CD4-positive, CD25-positive, alpha-beta regulatory T cell (primary cell): Measurements from ENCODE around the gene PI4KB. TPM values are rescaled to one million over a fixed set of nuclear protein-coding genes. Genes with fewer than 3 reads are reported as not detected.
"Not testable (repeated sequence)": the region's sequence is repeated elsewhere in the genome, so short reads cannot be mapped to it uniquely, and the experiment has no call there.

ENCODE experiments used
- ATAC-seq, 2 donors: fragments of 150-1000 bp; cut with Tn5 transposase; one replicate each; pipeline ENCODE4 v1.10.0; 2021; ENCODE audit warnings: low read depth in 2 of 2, moderate number of reproducible peaks in 2 of 2, moderate library complexity in 1 of 2
- DNase-seq, 3 donors: peaks; one replicate each; pipeline versions ENCODE4 v3.0.0 to v3.0.0-alpha.2; 2012 to 2022; ENCODE audit warnings: mixed read lengths in 1 of 3
- H3K27ac ChIP-seq: one replicate; pipeline ENCODE4 v1.7.0; 2013; ENCODE audit warnings: mild to moderate bottlenecking, low read length; ENCODE audit not compliant: insufficient read depth, poor library complexity, severe bottlenecking
- H3K27me3 ChIP-seq: one replicate; pipeline ENCODE4 v1.7.0; 2013; ENCODE audit warnings: low read length; ENCODE audit not compliant: control insufficient read depth, insufficient read depth
- H3K36me3 ChIP-seq: one replicate; pipeline ENCODE4 v1.7.0; 2013; ENCODE audit warnings: mild to moderate bottlenecking, low read length, moderate library complexity; ENCODE audit not compliant: control insufficient read depth, insufficient read depth
- H3K4me1 ChIP-seq: 2 replicates; pipeline ENCODE4 v1.7.0; 2013; ENCODE audit warnings: mild to moderate bottlenecking, low read length; ENCODE audit not compliant: insufficient read depth, control insufficient read depth, poor library complexity, severe bottlenecking
- H3K4me3 ChIP-seq: one replicate; pipeline ENCODE4 v1.7.0; 2013; ENCODE audit warnings: low read depth, mild to moderate bottlenecking, low read length, moderate library complexity
- H3K9me3 ChIP-seq, 2 experiments: 1 replicate in 1 of 2; 2 replicates in 1 of 2; pipeline ENCODE4 v1.7.0; 2013; ENCODE audit warnings: low read length in 2 of 2, mild to moderate bottlenecking in 1 of 2, moderate library complexity in 1 of 2; ENCODE audit not compliant: control insufficient read depth in 2 of 2
- H3K27ac Mint-ChIP-seq, 3 donors: one replicate each; pipeline ENCODE4 v1.8.0; 2020 to 2022; ENCODE audit warnings: mild to moderate bottlenecking in 3 of 3, mixed read lengths in 3 of 3, moderate library complexity in 2 of 3
- H3K27me3 Mint-ChIP-seq: one replicate; pipeline ENCODE4 v1.8.0; 2022; ENCODE audit warnings: mild to moderate bottlenecking, mixed read lengths
- H3K36me3 Mint-ChIP-seq: one replicate; pipeline ENCODE4 v1.8.0; 2020; ENCODE audit warnings: mixed read lengths
- H3K4me1 Mint-ChIP-seq, 4 donors: one replicate each; pipeline ENCODE4 v1.8.0; 2020 to 2022; ENCODE audit warnings: mixed read lengths in 4 of 4, mild to moderate bottlenecking in 1 of 4
- H3K4me3 Mint-ChIP-seq, 4 donors: one replicate each; pipeline ENCODE4 v1.8.0; 2020 to 2022; ENCODE audit warnings: mild to moderate bottlenecking in 4 of 4, mixed read lengths in 4 of 4, moderate library complexity in 3 of 4
- H3K9me3 Mint-ChIP-seq, 7 donors: one replicate each; pipeline ENCODE4 v1.8.0; 2020 to 2022; ENCODE audit warnings: mixed read lengths in 7 of 7, mild to moderate bottlenecking in 3 of 7, moderate library complexity in 2 of 7
- polyA plus RNA-seq, 4 donors: library from polyadenylated mRNA; unstranded; fragments of 300-500 nt; fragmentation: Illumina TruSeq; gene quantifications; one replicate each; pipeline ENCODE4 v1.2.3, GENCODE V29; 2021
- total RNA-seq: library from RNA; stranded (reverse); gene quantifications from one replicate; pipeline ENCODE4 v1.2.3, GENCODE V29; 2022

Gene PI4KB
- total and polyA plus RNA-seq, 5 donors from 2014 or later, result 48.4 to 73.5 (median 54.8) TPM

DNA sequence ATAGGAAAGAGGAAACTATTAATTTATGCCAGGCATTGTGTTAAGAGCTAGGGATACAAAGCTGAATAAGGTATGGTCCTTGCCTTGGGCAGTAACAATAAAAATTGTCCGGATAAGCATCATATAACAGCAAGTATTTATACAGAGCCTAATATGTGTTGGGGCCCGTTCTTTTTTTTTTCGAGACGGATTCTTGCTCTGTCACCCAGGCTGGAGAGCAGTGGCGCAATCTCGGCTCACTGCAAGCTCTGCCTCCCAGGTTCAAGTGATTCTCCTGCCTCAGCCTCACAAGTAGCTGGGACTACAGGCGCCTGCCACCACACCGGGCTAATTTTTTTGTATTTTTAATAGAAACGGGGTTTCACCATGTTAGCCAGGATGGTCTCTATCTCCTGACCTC is 23.1 kb upstream of the PI4KB start:
- not testable (repeated sequence) for H3K27ac Mint-ChIP-seq, ATAC-seq

DNA sequence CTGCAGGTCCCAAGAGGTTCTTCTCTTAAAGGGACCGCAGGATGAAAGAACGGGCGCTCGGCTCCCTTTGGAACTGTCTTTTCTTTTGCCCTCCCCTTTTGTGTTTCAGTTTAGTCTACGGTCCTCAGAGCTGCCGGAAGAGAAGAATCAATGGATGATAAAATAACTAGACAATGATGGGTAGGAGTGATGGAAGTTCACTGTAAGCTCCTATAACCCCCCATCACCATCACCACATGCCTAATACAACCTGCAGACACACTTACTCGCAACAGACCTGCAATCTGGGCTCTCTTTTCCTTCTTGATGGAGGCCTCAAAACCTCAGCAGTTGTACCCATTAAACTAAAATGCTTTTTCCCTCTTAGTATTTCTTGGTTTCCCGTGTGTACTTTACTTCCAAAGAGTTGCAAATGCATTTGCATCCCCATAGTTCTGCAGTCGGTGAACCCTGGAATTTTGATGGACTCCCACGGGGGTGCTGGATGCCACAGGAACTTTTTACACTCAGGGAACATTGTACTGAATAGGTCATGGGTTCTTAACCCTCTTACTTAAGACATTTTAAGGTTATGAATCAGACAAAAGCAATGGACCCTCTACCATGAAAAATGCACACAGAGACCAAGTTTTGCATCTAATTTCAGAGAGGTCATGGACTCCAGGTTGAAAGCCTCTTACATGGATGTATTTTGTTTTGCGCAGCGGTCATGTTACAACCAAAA is 20.5 kb upstream of the PI4KB start:
- peak overlapping the region; percentile 98 to 100 (median 99) for H3K27ac Mint-ChIP-seq
- DNase-seq, result no peak
- peaks cover 24% of the 10 kb centered on the region for H3K36me3 Mint-ChIP-seq
- Histone ChIP-seq H3K4me1 (peaks cover 26% of the 10 kb centered on the region), H3K27ac (peak overlapping the region; percentile 99), H3K36me3 (peaks cover 27% of the 10 kb centered on the region), H3K27me3 (no peaks in the 10 kb centered on the region), H3K9me3 (no peaks in the 10 kb centered on the region), H3K4me3 (peak overlapping the region; percentile 97)
- peaks cover 5 to 46% (median 20%) of the 10 kb centered on the region in 4 donors for H3K4me1 Mint-ChIP-seq
- H3K27me3 Mint-ChIP-seq, result no peaks in the 10 kb centered on the region
- peaks cover 0 to 2% (median 0%) of the 10 kb centered on the region in 7 donors for H3K9me3 Mint-ChIP-seq
- no peak for ATAC-seq
- peak overlapping the region; percentile 87 to 98 (median 96) for H3K4me3 Mint-ChIP-seq

More for the DNA sequence above, 23.1 kb upstream of the PI4KB start:
- H3K27ac ChIP-seq, H3K4me3 ChIP-seq, H3K9me3 ChIP-seq, H3K36me3 Mint-ChIP-seq, DNase-seq, H3K27me3 Mint-ChIP-seq, H3K27me3 ChIP-seq, H3K9me3 Mint-ChIP-seq, H3K36me3 ChIP-seq: not testable (repeated sequence)
- peak overlapping the region in 1 of 4 donors; percentile 15 for H3K4me3 Mint-ChIP-seq
- peaks cover 5 to 30% (median 18%) of the 10 kb centered on the region in 4 donors for H3K4me1 Mint-ChIP-seq
- H3K4me1 ChIP-seq, result peaks cover 21% of the 10 kb centered on the region

DNA sequence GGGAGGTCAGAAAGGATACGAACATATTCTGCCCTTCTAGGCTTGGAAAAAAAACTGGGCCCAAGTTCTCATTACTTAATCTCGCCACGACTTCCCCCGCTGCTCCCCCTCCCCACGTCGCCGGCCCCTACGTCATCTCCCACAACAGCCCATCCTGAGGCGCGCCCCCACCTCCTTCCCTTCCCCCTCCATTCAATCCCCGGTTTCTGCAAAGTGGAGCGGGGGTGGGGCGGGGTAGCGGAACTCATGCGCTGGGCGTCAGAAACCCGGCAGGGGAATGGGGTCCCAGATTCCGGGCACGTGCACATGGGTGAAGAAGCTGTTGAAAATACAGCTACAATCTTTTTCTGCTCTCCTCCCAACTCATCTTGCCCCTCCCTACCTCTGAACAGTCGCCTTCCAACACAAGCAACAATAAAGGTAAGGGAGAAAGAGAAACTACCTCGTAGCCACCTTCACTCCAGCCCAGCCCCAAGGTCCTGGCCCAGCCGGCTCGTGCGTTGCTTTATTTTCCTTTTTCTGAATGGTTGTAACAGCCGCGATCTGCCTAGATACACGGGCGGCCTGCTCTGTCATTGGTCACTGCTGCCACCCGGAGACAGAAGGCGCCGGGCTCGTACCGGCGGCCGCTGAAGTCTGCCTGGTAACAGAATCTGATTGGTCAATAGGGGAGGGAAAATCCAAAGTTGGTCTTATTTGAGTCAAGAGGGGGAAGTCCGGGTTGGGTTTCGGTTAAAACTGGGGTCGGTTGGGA is 19.7 kb upstream of the PI4KB start, which contains the start of gene RFX5:
TSS of gene RFX5 (minus strand) at position 484 of the 754 bp plus-strand sequence. CDS start 932 bp downstream, outside the sequence.
- DNase-seq (peak; percentile 95 to 99 (median 95)), ATAC-seq (peak; percentile 96)
- peak within 1 kb of the TSS; percentile 98 to 100 (median 99) for H3K27ac Mint-ChIP-seq
- H3K27me3 ChIP-seq, result no peaks in the 10 kb centered on the region
- peak within 1 kb of the TSS; percentile 87 to 98 (median 96) for H3K4me3 Mint-ChIP-seq
- peaks cover 24% of the 10 kb centered on the region for H3K36me3 Mint-ChIP-seq
- peak within 1 kb of the TSS; percentile 99 for H3K27ac ChIP-seq
- H3K27me3 Mint-ChIP-seq, result no peaks in the 10 kb centered on the region
- H3K9me3 Mint-ChIP-seq, result peaks cover 0 to 2% (median 0%) of the 10 kb centered on the region in 7 donors
- H3K36me3 ChIP-seq, result peaks cover 35% of the 10 kb centered on the region
- H3K4me1 ChIP-seq, result peaks cover 26% of the 10 kb centered on the region
- H3K4me1 Mint-ChIP-seq, result peaks cover 5 to 46% (median 20%) of the 10 kb centered on the region in 4 donors
- H3K4me3 ChIP-seq, result peak within 1 kb of the TSS; percentile 97
- H3K9me3 ChIP-seq, result no peaks in the 10 kb centered on the region

DNA sequence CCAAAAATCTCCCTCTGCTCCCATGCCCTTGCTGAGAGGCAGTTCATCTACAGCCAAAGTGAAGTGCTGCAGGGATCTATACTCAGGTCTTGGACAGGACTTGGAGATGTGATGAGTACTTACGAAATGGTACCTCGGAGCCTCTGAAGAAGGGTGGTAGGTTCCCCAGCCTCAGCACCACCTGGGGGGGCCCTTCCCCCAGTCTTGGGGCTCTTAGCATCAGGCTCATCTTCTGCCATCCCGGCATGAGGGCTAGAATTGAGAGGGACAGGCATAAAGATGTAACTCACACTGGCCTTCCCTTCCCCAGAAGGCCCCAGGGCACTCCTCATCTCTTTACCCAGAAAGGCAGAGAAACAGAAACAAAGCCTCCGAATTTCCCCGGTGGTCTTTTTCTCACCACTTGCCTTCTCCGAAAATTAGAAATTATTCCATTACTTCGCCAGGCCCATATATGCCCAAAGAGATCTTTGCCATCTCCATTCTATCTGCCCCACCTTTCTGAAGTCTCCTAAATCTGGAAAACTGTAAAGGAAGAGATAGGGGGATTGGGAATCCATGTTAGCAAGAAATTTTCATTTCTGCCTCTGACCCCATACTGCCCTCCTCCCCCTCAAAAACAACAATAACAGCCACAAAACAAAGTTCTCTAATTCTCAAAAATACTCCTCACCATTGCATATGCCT is 19.0 kb upstream of the PI4KB start:
- Mint-ChIP-seq H3K27me3 (no peaks in the 10 kb centered on the region), H3K27ac (peak overlapping the region; percentile 98 to 100 (median 99)), H3K36me3 (peaks cover 24% of the 10 kb centered on the region), H3K4me1 (peaks cover 5 to 46% (median 20%) of the 10 kb centered on the region in 4 donors), H3K4me3 (peak overlapping the region; percentile 87 to 98 (median 96)), H3K9me3 (peaks cover 0 to 2% (median 0%) of the 10 kb centered on the region in 7 donors)
- H3K36me3 ChIP-seq, result peaks cover 37% of the 10 kb centered on the region
- no peaks in the 10 kb centered on the region for H3K27me3 ChIP-seq
- ATAC-seq (no peak), DNase-seq (peak in 1 of 3 donors; percentile 24)
- H3K27ac ChIP-seq, result peak overlapping the region; percentile 99
- H3K9me3 ChIP-seq, result no peaks in the 10 kb centered on the region
- peak overlapping the region; percentile 97 for H3K4me3 ChIP-seq
- peaks cover 26% of the 10 kb centered on the region for H3K4me1 ChIP-seq

DNA sequence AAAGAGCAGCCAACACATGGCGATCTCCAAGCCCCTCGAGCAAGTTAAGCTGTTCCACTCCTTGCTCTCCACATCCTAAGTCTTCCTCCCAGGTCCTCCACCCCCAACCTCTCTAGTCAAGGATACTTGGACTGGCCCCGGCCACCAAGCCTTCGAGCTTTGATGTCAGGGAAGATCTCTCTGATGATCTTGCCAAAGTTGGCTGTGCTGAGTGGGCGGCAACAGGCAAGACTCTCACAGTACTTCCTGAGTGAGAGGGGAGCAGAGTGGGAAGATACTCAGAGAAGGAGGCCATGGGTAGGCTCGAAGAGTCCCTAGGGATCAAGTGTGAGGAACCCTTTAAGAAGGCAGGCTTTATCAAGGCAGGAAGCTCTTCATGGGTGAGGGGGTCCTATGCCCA is 17.1 kb upstream of the PI4KB start:
- DNase-seq (no peak), ATAC-seq (no peak)
- Histone ChIP-seq H3K9me3 (no peaks in the 10 kb centered on the region), H3K27me3 (no peaks in the 10 kb centered on the region), H3K4me1 (peaks cover 33% of the 10 kb centered on the region), H3K4me3 (no peak overlapping the region), H3K27ac (peak overlapping the region; percentile 99), H3K36me3 (peaks cover 37% of the 10 kb centered on the region)
- H3K36me3 Mint-ChIP-seq, result peaks cover 28% of the 10 kb centered on the region
- H3K27me3 Mint-ChIP-seq, result no peaks in the 10 kb centered on the region
- no peaks in the 10 kb centered on the region for H3K9me3 Mint-ChIP-seq
- H3K27ac Mint-ChIP-seq, result peak overlapping the region in 2 of 3 donors; percentile 52 to 98
- H3K4me3 Mint-ChIP-seq, result no peak overlapping the region
- H3K4me1 Mint-ChIP-seq, result peaks cover 15 to 55% (median 25%) of the 10 kb centered on the region in 4 donors

DNA sequence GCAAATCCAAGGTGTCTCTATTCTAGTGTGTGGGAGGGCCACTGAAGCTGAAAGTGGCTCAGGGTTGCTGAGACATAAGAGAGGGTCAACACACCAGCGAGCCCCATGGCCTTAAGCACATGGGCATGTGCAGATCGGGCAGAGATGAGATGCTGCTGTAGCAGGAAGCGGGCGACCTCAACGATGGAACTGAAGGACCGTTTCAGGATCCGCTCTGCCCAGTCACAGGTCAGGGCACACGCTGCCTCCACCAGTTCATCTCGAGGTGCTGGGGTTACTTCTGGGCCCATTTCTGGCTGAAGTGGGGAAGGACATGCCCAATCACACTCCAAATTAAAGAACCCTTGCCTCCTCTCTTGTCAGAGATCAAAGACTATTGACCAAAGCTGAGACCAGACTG is 16.4 kb upstream of the PI4KB start:
- no peak for DNase-seq
- peak overlapping the region; percentile 57 to 98 (median 67) for H3K27ac Mint-ChIP-seq
- H3K4me3 Mint-ChIP-seq, result no peak overlapping the region
- H3K4me1 Mint-ChIP-seq, result peaks cover 18 to 55% (median 25%) of the 10 kb centered on the region in 4 donors
- peaks cover 28% of the 10 kb centered on the region for H3K36me3 Mint-ChIP-seq
- no peaks in the 10 kb centered on the region for H3K9me3 Mint-ChIP-seq
- Histone ChIP-seq H3K27ac (no peak overlapping the region), H3K27me3 (no peaks in the 10 kb centered on the region), H3K4me3 (no peak overlapping the region), H3K36me3 (peaks cover 37% of the 10 kb centered on the region), H3K9me3 (no peaks in the 10 kb centered on the region), H3K4me1 (peaks cover 33% of the 10 kb centered on the region)
- no peaks in the 10 kb centered on the region for H3K27me3 Mint-ChIP-seq
- no peak for ATAC-seq

DNA sequence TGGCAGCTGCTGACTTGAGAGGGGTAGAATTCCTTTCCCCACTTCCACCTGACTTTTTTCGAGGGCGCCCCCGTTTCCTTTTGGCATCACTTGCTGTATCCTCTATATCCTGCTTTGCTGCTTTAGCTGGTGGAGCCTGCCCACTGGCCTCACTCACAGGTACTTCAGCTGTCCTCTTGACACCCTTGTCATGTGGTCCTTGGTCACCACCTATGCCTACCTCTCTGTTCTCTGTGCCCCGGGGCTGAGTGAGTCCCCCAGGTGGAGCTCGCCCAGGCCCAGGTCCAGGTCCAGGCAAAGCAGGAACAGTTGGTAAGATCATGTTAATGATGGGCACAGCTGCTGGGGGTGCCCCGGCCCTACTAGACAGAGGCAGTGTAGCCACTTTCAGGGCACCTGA is 15.4 kb upstream of the PI4KB start:
- Histone ChIP-seq H3K27me3 (no peaks in the 10 kb centered on the region), H3K9me3 (no peaks in the 10 kb centered on the region), H3K4me3 (no peak overlapping the region), H3K4me1 (peaks cover 29% of the 10 kb centered on the region), H3K36me3 (peaks cover 37% of the 10 kb centered on the region), H3K27ac (no peak overlapping the region)
- Mint-ChIP-seq H3K36me3 (peaks cover 28% of the 10 kb centered on the region), H3K27ac (peak overlapping the region in 2 of 3 donors; percentile 67 to 98), H3K27me3 (no peaks in the 10 kb centered on the region), H3K9me3 (no peaks in the 10 kb centered on the region), H3K4me3 (peak overlapping the region in 1 of 4 donors; percentile 73), H3K4me1 (peaks cover 14 to 46% (median 25%) of the 10 kb centered on the region in 4 donors)
- ATAC-seq, result no peak
- no peak for DNase-seq
